ENCODE results near the gene ITSN2. TPM values are rescaled to one million over a fixed set of nuclear protein-coding genes. Genes with fewer than 3 reads are reported as not detected.

The ITSN2 gene
- total RNA-seq, 1 experiment from 2014 or later = 26.5 TPM

DNA sequence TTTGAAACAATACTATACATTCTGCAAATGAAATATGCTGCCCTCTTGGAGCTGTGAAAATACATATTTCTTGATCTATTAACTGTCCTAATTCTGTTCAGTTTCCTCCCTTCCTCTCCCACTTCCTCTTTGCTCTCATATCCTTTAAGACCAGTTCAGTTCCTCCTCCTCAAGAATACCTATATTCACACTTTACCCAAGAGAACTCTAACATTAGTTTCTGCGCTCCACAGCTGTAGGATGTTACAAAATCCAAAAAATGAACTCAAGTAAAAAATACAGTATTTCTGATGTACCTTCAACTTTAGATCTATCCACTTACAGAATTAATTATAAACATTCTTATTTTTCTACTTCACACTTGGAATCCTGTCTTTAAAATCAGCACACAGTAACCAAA lies 5.4 kb downstream of the ITSN2 start:
- H3K9ac ChIP-seq (ENCODE audit: low read length) = no peak overlapping the region
- RAD21 ChIA-PET (ENCODE audit: low non-redundant PET in 1 of 2, low total read pairs in 2 of 2, uncharacterized antibody in 2 of 2, unreplicated experiment in 2 of 2) = no interaction called here
- H2AFZ ChIP-seq (ENCODE audit: low read depth, low read length, poor library complexity, severe bottlenecking) = no peak overlapping the region
- H4K20me1 ChIP-seq (ENCODE audit: insufficient read depth) = no peaks in the 10 kb centered on the region
- no peak for ATAC-seq
- H3K79me2 ChIP-seq (ENCODE audit: insufficient read depth, low read length) = peaks cover 71% of the 10 kb centered on the region
- H3K36me3 ChIP-seq (ENCODE audit: control insufficient read depth in 1 of 2, insufficient read depth in 2 of 2, low read length in 2 of 2) = no peaks in the 10 kb centered on the region
- intact Hi-C loops (cut with micrococcal nuclease) = no loop called here
- H3K9me3 ChIP-seq (ENCODE audit: control insufficient read depth in 1 of 2, insufficient read depth in 1 of 2, low read depth in 1 of 2, low read length in 2 of 2) = no peaks in the 10 kb centered on the region
- POLR2A ChIA-PET = no interaction called here
- H3K4me1 ChIP-seq (ENCODE audit: control insufficient read depth in 1 of 2, insufficient read depth in 2 of 2, low read length in 2 of 2) = peaks cover 6 to 9% of the 10 kb centered on the region in 2 experiments; a peak in 3 of 4 replicates
- no TSS peak for BruUV-seq (replicated peaks)
- CTCF ChIA-PET = no interaction called here
- H3K27ac ChIP-seq (ENCODE audit: low read depth, low read length) = no peak overlapping the region
- H3K9me2 ChIP-seq (ENCODE audit: insufficient read depth) = no peaks in the 10 kb centered on the region
- TF ChIP-seq EGR1 (IDR thresholded peaks at IDR 0.05; ENCODE audit: low read depth) = no peak
- TF ChIP-seq ZNF274 (IDR thresholded peaks at IDR 0.05; ENCODE audit: low read depth, low read length) = no peak
- TF ChIP-seq EZH2 (IDR thresholded peaks at IDR 0.05) = no peak
- no peak overlapping the region for H3K4me2 ChIP-seq (ENCODE audit: low read length)
- no peak for DNase-seq (ENCODE audit: low read depth, low spot score)
- H3K4me3 ChIP-seq (replicated peaks in 1 of 2; ENCODE audit: low read depth in 1 of 2, low read length in 2 of 2) = no peak overlapping the region
- no peaks in the 10 kb centered on the region for H3K27me3 ChIP-seq (ENCODE audit: insufficient read depth, low read length)

DNA sequence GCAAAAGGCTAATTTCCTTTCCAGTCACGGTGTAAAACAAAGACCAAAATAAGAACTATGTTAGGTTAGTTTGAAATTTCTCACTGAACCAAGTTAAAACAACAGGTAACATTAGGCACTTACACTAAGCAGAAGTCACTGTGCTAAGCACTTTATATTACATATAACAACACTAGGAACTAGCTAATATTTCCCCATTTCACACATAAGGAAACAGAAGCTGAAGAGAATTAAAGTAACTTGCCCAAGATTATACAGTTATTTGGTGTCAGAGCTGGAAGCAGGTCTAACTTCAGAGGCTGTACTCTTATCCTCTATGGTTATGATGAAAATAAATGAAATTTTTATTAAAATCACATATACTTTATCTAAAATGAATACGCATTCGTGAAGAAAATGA lies 5.9 kb downstream of the ITSN2 start:
- H3K9me3 ChIP-seq (ENCODE audit: control insufficient read depth in 1 of 2, insufficient read depth in 1 of 2, low read depth in 1 of 2, low read length in 2 of 2) = no peaks in the 10 kb centered on the region
- H3K4me2 ChIP-seq (ENCODE audit: low read length) = no peak overlapping the region
- H3K36me3 ChIP-seq (ENCODE audit: control insufficient read depth in 1 of 2, insufficient read depth in 2 of 2, low read length in 2 of 2) = no peaks in the 10 kb centered on the region
- TF ChIP-seq EZH2 (IDR thresholded peaks at IDR 0.05) (no peak), RAD21 (IDR thresholded peaks at IDR 0.05; ENCODE audit: low read depth) (no peak)
- TF ChIP-seq, protein P1, sequence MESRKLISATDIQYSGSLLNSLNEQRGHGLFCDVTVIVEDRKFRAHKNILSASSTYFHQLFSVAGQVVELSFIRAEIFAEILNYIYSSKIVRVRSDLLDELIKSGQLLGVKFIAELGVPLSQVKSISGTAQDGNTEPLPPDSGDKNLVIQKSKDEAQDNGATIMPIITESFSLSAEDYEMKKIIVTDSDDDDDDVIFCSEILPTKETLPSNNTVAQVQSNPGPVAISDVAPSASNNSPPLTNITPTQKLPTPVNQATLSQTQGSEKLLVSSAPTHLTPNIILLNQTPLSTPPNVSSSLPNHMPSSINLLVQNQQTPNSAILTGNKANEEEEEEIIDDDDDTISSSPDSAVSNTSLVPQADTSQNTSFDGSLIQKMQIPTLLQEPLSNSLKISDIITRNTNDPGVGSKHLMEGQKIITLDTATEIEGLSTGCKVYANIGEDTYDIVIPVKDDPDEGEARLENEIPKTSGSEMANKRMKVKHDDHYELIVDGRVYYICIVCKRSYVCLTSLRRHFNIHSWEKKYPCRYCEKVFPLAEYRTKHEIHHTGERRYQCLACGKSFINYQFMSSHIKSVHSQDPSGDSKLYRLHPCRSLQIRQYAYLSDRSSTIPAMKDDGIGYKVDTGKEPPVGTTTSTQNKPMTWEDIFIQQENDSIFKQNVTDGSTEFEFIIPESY (IDR thresholded peaks at IDR 0.05; ENCODE audit: extremely low read depth, insufficient replicate concordance, low read length) = no peak
- H3K9ac ChIP-seq (ENCODE audit: low read length) = no peak overlapping the region
- no peaks in the 10 kb centered on the region for H3K9me2 ChIP-seq (ENCODE audit: insufficient read depth)
- peaks cover 6 to 9% of the 10 kb centered on the region in 2 experiments; a peak in 3 of 4 replicates for H3K4me1 ChIP-seq (ENCODE audit: control insufficient read depth in 1 of 2, insufficient read depth in 2 of 2, low read length in 2 of 2)
- CTCF ChIA-PET = no interaction called here
- no peak for DNase-seq (ENCODE audit: low read depth, low spot score)
- no TSS peak for BruUV-seq (replicated peaks)
- ATAC-seq = no peak
- POLR2A ChIA-PET = no interaction called here
- intact Hi-C loops (cut with micrococcal nuclease) = no loop called here
- H3K27ac ChIP-seq (ENCODE audit: low read depth, low read length) = no peak overlapping the region
- H3K79me2 ChIP-seq (ENCODE audit: insufficient read depth, low read length) = peaks cover 72% of the 10 kb centered on the region
- no peak overlapping the region for H3K4me3 ChIP-seq (replicated peaks in 1 of 2; ENCODE audit: low read depth in 1 of 2, low read length in 2 of 2)
- no peaks in the 10 kb centered on the region for H4K20me1 ChIP-seq (ENCODE audit: insufficient read depth)
- H3K27me3 ChIP-seq (ENCODE audit: insufficient read depth, low read length) = no peaks in the 10 kb centered on the region
- H2AFZ ChIP-seq (ENCODE audit: low read depth, low read length, poor library complexity, severe bottlenecking) = no peak overlapping the region
- RAD21 ChIA-PET (ENCODE audit: low non-redundant PET in 1 of 2, low total read pairs in 2 of 2, uncharacterized antibody in 2 of 2, unreplicated experiment in 2 of 2) = no interaction called here

Measured in HCT116 (cell line).